ENCODE results near the gene CREBRF.
"Not testable (repeated sequence)": the region's sequence is repeated elsewhere in the genome, so short reads cannot be mapped to it uniquely, and the experiment has no call there.

Gene CREBRF

GRCh38 chr5:173153842-173154241 is 97.7 kb downstream of the CREBRF start:
- WGBS, 2 donors (ENCODE audit: extremely low coverage in 2 of 2, insufficient read length in 2 of 2, insufficient replicate concordance in 1 of 2): no CpG with 5 or more reads among the region's 7 CpGs
- H4K8ac ChIP-seq (ENCODE audit: low read depth, low read length): no peak overlapping the region

GRCh38 chr5:173154619-173155018 is 98.5 kb downstream of the CREBRF start:
- DNase-seq (ENCODE audit: low spot score); H3K27ac ChIP-seq (replicated peaks; ENCODE audit: low read length); H2AK5ac ChIP-seq (ENCODE audit: low read depth, low read length); H2BK5ac ChIP-seq (ENCODE audit: low read length); H3K18ac ChIP-seq (ENCODE audit: low read length); H3K14ac ChIP-seq (ENCODE audit: low read length); H3K9ac ChIP-seq (ENCODE audit: low read depth, low read length, poor library complexity); H4K91ac ChIP-seq (ENCODE audit: low read depth, low read length, poor library complexity); H3K9me3 ChIP-seq (replicated peaks in 1 of 2; ENCODE audit: control insufficient read depth in 2 of 2, insufficient read depth in 1 of 2, low read depth in 1 of 2, low read length in 2 of 2); H2BK120ac ChIP-seq (ENCODE audit: low read depth, low read length); H3K27me3 ChIP-seq (ENCODE audit: control insufficient read depth in 3 of 3, insufficient read depth in 3 of 3, low read depth in 1 of 3, low read length in 3 of 3); H2BK15ac ChIP-seq (ENCODE audit: low read length); H3K4me3 ChIP-seq (ENCODE audit: low read length in 2 of 2); H3K79me1 ChIP-seq (ENCODE audit: low read depth, low read length); H2BK12ac ChIP-seq (ENCODE audit: low read length); H3K4me2 ChIP-seq (ENCODE audit: insufficient read depth, low read length, poor library complexity, severe bottlenecking); H3K4ac ChIP-seq (ENCODE audit: low read length); H3K23ac ChIP-seq (ENCODE audit: low read depth, low read length, poor library complexity); H3K4me1 ChIP-seq (ENCODE audit: control insufficient read depth in 2 of 2, insufficient read depth in 1 of 2, low read depth in 1 of 2, low read length in 2 of 2); H4K8ac ChIP-seq (ENCODE audit: low read depth, low read length); H2AFZ ChIP-seq (ENCODE audit: low read length): not testable (repeated sequence)
- peaks cover 3 to 51% of the 10 kb centered on the region in 2 donors for H3K36me3 ChIP-seq (replicated peaks in 1 of 2; ENCODE audit: control insufficient read depth in 2 of 2, insufficient read depth in 2 of 2, low read length in 2 of 2)
- no CpG with 5 or more reads among the region's 5 CpGs for WGBS, 2 donors (ENCODE audit: extremely low coverage in 2 of 2, insufficient read length in 2 of 2, insufficient replicate concordance in 1 of 2)

More at GRCh38 chr5:173153842-173154241, 97.7 kb downstream of the CREBRF start:
- Histone ChIP-seq H3K27me3 (ENCODE audit: control insufficient read depth in 3 of 3, insufficient read depth in 3 of 3, low read depth in 1 of 3, low read length in 3 of 3) (no peaks in the 10 kb centered on the region), H3K9me3 (replicated peaks in 1 of 2; ENCODE audit: control insufficient read depth in 2 of 2, insufficient read depth in 1 of 2, low read depth in 1 of 2, low read length in 2 of 2) (no peaks in the 10 kb centered on the region), H3K9ac (ENCODE audit: low read depth, low read length, poor library complexity) (no peak overlapping the region), H2AK5ac (ENCODE audit: low read depth, low read length) (no peak overlapping the region), H2BK15ac (ENCODE audit: low read length) (no peak overlapping the region), H3K27ac (replicated peaks; ENCODE audit: low read length) (no peak overlapping the region), H2BK12ac (ENCODE audit: low read length) (no peak overlapping the region), H3K18ac (ENCODE audit: low read length) (no peak overlapping the region), H2BK5ac (ENCODE audit: low read length) (no peak overlapping the region), H3K14ac (ENCODE audit: low read length) (no peak overlapping the region), H3K23ac (ENCODE audit: low read depth, low read length, poor library complexity) (no peak overlapping the region), H3K4ac (ENCODE audit: low read length) (no peak overlapping the region), H2BK120ac (ENCODE audit: low read depth, low read length) (no peak overlapping the region), H4K91ac (ENCODE audit: low read depth, low read length, poor library complexity) (no peak overlapping the region), H3K4me2 (ENCODE audit: insufficient read depth, low read length, poor library complexity, severe bottlenecking) (no peak overlapping the region), H3K4me3 (ENCODE audit: low read length in 2 of 2) (no peak overlapping the region), H3K4me1 (ENCODE audit: control insufficient read depth in 2 of 2, insufficient read depth in 1 of 2, low read depth in 1 of 2, low read length in 2 of 2) (no peaks in the 10 kb centered on the region), H3K79me1 (ENCODE audit: low read depth, low read length) (no peaks in the 10 kb centered on the region), H3K36me3 (replicated peaks in 1 of 2; ENCODE audit: control insufficient read depth in 2 of 2, insufficient read depth in 2 of 2, low read length in 2 of 2) (peaks cover 3 to 54% of the 10 kb centered on the region in 2 donors), H2AFZ (ENCODE audit: low read length) (no peak overlapping the region)
- no peak for DNase-seq (ENCODE audit: low spot score)

GRCh38 chr5:173155912-173156311 is 99.8 kb downstream of the CREBRF start:
- Histone ChIP-seq H3K4me2 (ENCODE audit: insufficient read depth, low read length, poor library complexity, severe bottlenecking) (no peak overlapping the region), H3K27me3 (ENCODE audit: control insufficient read depth in 3 of 3, insufficient read depth in 3 of 3, low read depth in 1 of 3, low read length in 3 of 3) (no peaks in the 10 kb centered on the region), H4K8ac (ENCODE audit: low read depth, low read length) (no peak overlapping the region), H2BK120ac (ENCODE audit: low read depth, low read length) (no peak overlapping the region), H3K4me1 (ENCODE audit: control insufficient read depth in 2 of 2, insufficient read depth in 1 of 2, low read depth in 1 of 2, low read length in 2 of 2) (no peaks in the 10 kb centered on the region), H2BK12ac (ENCODE audit: low read length) (no peak overlapping the region), H2AK5ac (ENCODE audit: low read depth, low read length) (no peak overlapping the region), H4K91ac (ENCODE audit: low read depth, low read length, poor library complexity) (no peak overlapping the region), H3K14ac (ENCODE audit: low read length) (no peak overlapping the region), H3K36me3 (replicated peaks in 1 of 2; ENCODE audit: control insufficient read depth in 2 of 2, insufficient read depth in 2 of 2, low read length in 2 of 2) (peaks cover 7 to 58% of the 10 kb centered on the region in 2 donors), H2AFZ (ENCODE audit: low read length) (no peak overlapping the region), H3K9me3 (replicated peaks in 1 of 2; ENCODE audit: control insufficient read depth in 2 of 2, insufficient read depth in 1 of 2, low read depth in 1 of 2, low read length in 2 of 2) (no peaks in the 10 kb centered on the region), H3K79me1 (ENCODE audit: low read depth, low read length) (no peaks in the 10 kb centered on the region), H2BK5ac (ENCODE audit: low read length) (no peak overlapping the region), H3K23ac (ENCODE audit: low read depth, low read length, poor library complexity) (no peak overlapping the region), H3K4me3 (ENCODE audit: low read length in 2 of 2) (no peak overlapping the region), H3K4ac (ENCODE audit: low read length) (no peak overlapping the region), H3K27ac (replicated peaks; ENCODE audit: low read length) (no peak overlapping the region), H3K18ac (ENCODE audit: low read length) (no peak overlapping the region), H2BK15ac (ENCODE audit: low read length) (no peak overlapping the region), H3K9ac (ENCODE audit: low read depth, low read length, poor library complexity) (no peak overlapping the region)
- no peak for DNase-seq (ENCODE audit: low spot score)
- WGBS, 2 donors (ENCODE audit: extremely low coverage in 2 of 2, insufficient read length in 2 of 2, insufficient replicate concordance in 1 of 2): no CpG with 5 or more reads among the region's 2 CpGs

GRCh38 chr5:173158366-173158765 is 102.2 kb downstream of the CREBRF start:
- Histone ChIP-seq H3K36me3 (replicated peaks in 1 of 2; ENCODE audit: control insufficient read depth in 2 of 2, insufficient read depth in 2 of 2, low read length in 2 of 2) (peaks cover 7 to 74% of the 10 kb centered on the region in 2 donors), H4K8ac (ENCODE audit: low read depth, low read length) (no peak overlapping the region), H2BK120ac (ENCODE audit: low read depth, low read length) (no peak overlapping the region), H3K18ac (ENCODE audit: low read length) (no peak overlapping the region), H2AFZ (ENCODE audit: low read length) (no peak overlapping the region), H2BK15ac (ENCODE audit: low read length) (no peak overlapping the region), H3K4me2 (ENCODE audit: insufficient read depth, low read length, poor library complexity, severe bottlenecking) (no peak overlapping the region), H3K14ac (ENCODE audit: low read length) (no peak overlapping the region), H3K27ac (replicated peaks; ENCODE audit: low read length) (no peak overlapping the region), H2BK12ac (ENCODE audit: low read length) (no peak overlapping the region), H4K91ac (ENCODE audit: low read depth, low read length, poor library complexity) (no peak overlapping the region), H2AK5ac (ENCODE audit: low read depth, low read length) (no peak overlapping the region), H3K23ac (ENCODE audit: low read depth, low read length, poor library complexity) (no peak overlapping the region), H3K79me1 (ENCODE audit: low read depth, low read length) (peaks cover 2% of the 10 kb centered on the region), H3K9ac (ENCODE audit: low read depth, low read length, poor library complexity) (peak overlapping the region; percentile 63), H3K4me1 (ENCODE audit: control insufficient read depth in 2 of 2, insufficient read depth in 1 of 2, low read depth in 1 of 2, low read length in 2 of 2) (no peaks in the 10 kb centered on the region), H3K4me3 (ENCODE audit: low read length in 2 of 2) (no peak overlapping the region), H3K4ac (ENCODE audit: low read length) (no peak overlapping the region), H3K27me3 (ENCODE audit: control insufficient read depth in 3 of 3, insufficient read depth in 3 of 3, low read depth in 1 of 3, low read length in 3 of 3) (no peaks in the 10 kb centered on the region), H2BK5ac (ENCODE audit: low read length) (no peak overlapping the region), H3K9me3 (replicated peaks in 1 of 2; ENCODE audit: control insufficient read depth in 2 of 2, insufficient read depth in 1 of 2, low read depth in 1 of 2, low read length in 2 of 2) (no peaks in the 10 kb centered on the region)
- no CpG with 5 or more reads among the region's 8 CpGs for WGBS, 2 donors (ENCODE audit: extremely low coverage in 2 of 2, insufficient read length in 2 of 2, insufficient replicate concordance in 1 of 2)
- DNase-seq (ENCODE audit: low spot score): no peak
